HG02973 (cell line): ENCODE data around the gene IL1B.
A peak's percentile ranks its signal among the peaks of the same experiment; 100 is the strongest.

ENCODE experiments used
- ATAC-seq: cut with Tn5 transposase; IDR thresholded peaks from one replicate; pipeline ENCODE4 v1.9.1; 2021; ENCODE audit warnings: moderate library complexity; ENCODE audit not compliant: unreplicated experiment

Gene IL1B

DNA sequence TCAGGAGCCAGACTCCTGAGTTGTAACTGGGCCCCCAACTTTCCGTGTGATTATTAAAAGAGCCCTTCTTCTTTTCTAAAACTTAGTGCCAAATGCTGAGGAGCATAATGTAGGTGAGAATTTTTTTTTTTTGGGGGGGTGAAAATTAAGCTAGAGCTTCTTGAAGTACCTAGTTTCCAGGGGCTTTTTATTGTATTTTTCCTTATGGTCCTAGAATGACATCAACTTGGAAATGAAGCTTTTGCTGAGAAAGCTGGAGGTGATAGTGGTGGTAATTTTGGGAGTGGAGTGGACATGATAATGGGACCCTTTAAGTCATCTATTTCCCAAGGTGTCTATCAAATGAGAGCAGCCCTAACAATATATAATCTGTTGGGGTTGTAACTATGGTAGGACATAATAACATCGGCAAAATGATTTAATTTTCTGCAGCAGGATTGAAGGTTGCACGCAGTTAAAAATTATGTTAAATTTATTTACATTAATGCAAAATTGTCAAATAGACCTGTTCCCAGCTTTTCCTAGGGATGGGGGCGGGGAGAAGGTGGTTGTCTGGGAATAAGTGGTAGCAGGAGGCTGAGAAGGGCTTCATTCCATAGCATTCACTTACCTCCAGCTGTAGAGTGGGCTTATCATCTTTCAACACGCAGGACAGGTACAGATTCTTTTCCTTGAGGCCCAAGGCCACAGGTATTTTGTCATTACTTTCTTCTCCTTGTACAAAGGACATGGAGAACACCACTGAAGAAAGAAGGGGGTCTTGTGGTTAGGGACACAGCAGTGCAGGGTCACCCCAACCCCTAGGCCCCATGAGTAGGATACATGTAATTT, 5.7 kb downstream of the IL1B start:
- no peak for ATAC-seq

DNA sequence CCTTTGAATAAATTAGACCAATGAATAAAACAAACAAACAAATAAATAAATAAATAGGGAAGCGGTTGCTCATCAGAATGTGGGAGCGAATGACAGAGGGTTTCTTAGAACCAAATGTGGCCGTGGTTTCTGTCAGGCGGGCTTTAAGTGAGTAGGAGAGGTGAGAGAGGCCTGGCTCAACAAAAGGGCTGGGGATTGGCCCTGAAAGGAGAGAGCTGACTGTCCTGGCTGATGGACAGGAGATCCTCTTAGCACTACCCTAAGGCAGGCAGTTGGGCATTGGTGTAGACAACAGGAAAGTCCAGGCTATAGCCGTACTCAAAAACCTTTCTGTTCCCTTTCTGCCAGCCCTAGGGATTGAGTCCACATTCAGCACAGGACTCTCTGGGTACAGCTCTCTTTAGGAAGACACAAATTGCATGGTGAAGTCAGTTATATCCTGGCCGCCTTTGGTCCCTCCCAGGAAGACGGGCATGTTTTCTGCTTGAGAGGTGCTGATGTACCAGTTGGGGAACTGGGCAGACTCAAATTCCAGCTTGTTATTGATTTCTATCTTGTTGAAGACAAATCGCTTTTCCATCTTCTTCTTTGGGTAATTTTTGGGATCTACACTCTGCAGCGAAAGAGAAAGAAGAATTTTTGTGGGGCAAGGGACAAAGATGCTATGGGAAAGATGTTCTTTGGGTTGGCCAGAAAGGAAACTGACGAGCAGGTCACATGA, 6.5 kb downstream of the IL1B start:
- no peak for ATAC-seq

DNA sequence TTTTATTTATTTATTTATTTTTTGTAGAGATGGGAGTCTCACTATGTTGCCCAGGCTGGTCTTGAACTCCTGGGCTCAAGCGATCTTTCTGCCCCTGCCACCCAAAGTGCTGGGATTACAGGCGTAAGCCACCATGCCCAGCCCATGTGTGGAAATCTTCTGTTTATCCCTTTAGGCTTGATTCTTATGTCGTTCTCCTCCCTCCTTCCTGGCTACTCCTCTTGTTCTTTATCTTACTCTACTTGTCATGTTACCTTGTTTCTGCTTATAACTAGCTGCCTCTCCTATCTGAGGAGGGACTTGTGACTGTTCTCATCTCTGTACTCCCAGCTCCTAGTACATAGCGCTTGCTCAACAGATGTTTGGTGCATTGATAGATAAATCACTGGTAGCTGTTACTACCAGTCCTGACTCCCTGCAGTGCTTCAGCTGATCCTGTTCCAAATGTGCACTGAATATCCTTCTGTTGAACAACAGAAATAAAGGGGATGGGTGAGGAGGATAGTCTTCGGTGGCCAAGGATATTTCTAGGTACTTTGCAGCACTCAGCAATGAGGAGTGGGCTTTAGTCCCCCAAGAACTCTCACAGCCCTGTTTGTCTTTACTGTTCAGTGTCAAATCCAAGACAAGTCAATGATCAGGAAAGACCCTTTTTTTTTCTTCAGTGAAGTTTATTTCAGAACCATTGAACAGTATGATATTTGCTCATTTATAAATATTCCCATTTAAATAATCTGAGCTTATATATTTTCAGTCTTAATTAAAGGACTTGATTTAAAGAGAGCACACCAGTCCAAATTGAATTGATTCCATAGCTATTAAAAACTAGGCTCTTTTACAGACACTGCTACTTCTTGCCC, 7.2 kb downstream of the IL1B start:
- ATAC-seq, result no peak

DNA sequence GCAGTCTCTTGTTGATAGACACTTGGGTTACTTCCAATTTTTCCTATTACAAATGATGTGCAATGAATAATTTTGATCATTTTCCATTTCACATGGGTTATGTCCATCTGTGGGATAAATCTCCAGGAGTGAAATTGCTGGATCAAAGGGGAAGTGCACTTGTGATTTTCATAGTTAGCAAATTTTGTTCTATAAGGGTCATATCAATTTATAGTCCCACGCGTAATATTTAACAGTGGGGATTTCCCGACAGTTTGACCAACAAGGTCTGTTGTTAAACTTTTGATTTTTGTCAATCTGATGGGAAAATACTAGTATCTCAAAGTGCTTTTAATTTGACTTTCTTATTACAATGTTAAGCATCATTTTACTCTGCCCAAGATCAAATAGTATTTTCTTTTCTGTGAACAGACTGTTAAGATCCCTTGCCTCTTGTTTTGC, 8.3 kb downstream of the IL1B start:
- no peak for ATAC-seq

DNA sequence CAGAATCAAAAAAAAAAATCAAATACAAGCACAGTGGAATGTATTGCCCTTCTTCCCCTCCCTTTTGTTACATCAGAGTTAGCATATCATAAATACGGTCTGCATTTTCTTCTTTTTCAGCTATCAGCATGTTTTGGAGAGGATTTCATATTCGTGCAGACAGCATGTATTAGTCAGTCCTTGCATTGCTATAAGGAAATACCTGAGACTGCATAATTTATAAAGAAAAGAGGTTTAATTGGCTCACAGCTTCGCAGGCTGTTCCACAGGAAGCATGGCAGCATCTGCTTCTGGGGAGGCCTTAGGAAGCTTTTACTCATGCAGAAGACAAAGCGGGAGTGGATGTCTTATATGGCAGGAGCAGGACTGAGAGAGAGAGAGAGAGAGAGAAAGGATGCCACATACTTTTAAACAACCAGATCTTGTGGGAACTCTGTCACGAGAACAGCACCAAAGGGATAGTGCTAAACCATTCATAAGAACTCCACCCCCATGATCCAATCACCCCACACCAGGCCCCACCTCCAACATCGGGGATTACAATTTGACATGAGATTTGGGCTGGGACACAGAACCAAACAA, 8.9 kb downstream of the IL1B start:
- ATAC-seq, result no peak

DNA sequence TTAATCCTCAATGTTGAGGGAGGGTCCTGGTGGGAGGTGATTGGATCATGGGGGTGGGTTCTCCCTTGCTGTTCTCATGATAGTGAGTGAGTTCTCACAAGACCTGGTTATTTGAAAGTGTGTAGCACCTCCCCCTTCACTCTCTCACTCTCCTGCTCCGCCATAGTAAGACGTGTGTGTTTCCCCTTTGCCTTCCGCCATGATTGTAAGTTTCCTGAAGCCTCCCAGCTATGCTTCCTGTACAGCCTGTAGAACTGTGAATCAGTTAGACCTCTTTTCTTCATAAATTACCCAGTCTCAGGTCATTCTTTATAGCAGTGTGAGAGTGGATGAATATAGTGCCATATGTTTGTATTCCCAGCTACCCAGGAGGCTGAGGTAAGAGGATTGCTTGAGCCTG, 9.6 kb downstream of the IL1B start:
- ATAC-seq, result no peak

DNA sequence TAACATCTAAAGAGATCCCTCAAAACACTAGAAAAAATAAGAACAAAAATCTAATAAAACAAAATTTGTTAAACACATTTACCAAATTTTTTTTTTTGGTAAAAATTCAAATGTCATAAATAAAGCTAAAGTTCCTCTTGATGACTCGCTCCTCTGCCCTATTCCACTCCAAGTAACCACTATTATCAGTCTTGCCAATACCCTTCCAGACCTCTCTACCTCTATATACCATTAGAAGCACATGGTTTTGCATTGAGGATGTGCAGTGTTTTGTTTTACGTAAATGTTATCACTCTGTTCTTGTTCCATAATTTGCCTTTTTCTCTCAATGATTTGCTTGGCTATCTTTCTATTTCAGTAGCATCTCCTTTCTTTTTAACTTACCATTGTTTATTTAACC, 10.9 kb downstream of the IL1B start:
- ATAC-seq, result no peak

DNA sequence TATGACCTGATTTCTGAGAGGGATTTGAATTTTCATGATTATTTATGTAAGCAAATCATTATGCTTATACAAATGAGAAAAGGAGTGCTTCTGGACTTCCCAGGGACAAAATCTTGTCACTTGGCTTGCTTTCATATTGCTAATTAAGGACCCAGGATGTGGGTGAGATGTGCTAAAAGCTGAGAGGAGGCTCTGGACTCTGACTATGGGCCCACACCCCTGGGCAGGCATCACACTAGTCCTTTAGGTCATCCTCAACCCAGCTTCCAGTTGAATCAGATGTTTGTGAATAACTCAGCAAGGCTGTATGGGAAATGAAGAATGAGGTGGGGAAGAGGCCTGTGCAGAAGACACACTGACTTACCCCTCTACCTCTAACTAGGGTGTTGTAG, 11.9 kb downstream of the IL1B start:
- ATAC-seq, result no peak

DNA sequence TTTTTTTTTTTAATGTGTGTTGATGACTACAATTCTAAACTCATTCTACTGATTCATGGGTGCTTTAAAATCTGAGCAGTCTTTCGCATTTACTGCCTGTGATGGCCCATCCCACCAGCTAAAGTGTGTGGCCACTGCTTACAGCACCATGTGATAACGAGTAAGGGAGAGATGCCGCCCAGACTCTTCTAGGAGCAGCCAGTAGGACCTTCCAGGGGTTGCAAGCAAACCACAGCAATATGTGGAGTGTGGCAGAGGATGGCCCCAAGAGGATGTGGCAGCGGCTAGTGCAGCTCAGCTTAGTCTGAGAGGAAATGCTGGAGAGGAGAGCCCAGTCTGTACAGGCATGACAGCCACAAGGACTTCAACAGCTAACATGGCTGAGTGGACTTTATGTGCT, 14.9 kb downstream of the IL1B start:
- ATAC-seq, result no peak

DNA sequence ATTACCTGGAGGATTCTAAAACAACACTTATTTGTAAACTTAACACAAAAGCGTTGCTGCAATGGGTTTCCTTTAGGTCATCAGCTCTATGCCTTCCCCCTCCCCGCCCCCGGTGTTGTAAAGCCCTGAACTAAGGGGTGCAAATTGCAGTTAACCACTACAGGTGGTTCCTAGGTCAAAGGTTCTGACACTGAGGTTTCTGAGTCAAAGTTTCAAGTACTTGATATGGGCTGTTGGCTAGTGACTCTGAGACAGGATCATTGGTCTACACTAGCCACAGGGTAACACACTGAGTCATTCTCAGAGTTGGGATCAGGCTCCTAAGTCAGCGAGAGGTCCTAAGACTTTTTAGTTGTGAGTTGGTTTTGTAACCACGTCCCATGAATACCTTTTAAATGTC, 15.4 kb downstream of the IL1B start:
- peak; percentile 90 for ATAC-seq

DNA sequence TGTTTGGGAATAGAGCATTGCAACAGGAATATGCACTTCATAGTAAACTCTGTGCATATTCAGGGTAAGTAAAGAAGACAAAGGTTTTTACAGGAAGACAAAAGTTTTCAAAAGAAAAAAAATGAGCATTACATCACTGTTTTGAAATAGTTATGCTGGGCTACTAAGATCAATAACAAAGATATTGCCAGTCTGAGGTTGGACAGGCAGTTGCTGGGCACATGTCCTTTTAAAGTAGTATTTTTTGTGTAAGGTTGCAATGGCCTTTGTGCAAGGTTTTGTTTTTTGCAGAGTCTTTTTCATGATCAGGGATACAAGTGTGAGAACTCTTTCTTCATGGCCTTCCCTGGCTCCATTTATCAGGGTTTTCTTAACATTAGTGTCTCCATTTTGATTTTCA, 16.2 kb downstream of the IL1B start:
- no peak for ATAC-seq

DNA sequence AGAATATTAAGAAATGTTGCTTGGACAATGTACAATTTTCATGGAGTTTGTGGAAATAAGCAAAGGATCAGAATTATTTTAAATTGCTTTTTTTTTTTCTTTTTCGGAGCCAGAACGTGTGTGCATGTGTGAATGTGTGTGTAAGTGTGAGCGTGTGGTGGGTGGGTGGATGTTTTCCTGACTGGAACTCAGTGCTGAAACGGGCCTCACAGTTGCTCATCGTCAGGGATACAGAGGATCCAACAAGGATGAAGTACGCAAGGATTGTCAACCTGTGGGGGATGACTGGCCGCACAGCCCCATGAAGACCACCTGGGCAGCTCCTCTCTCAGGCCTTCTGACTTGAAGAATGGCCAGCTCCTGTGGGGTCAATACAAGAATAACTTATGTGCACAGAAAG, 17.5 kb downstream of the IL1B start:
- ATAC-seq, result no peak

DNA sequence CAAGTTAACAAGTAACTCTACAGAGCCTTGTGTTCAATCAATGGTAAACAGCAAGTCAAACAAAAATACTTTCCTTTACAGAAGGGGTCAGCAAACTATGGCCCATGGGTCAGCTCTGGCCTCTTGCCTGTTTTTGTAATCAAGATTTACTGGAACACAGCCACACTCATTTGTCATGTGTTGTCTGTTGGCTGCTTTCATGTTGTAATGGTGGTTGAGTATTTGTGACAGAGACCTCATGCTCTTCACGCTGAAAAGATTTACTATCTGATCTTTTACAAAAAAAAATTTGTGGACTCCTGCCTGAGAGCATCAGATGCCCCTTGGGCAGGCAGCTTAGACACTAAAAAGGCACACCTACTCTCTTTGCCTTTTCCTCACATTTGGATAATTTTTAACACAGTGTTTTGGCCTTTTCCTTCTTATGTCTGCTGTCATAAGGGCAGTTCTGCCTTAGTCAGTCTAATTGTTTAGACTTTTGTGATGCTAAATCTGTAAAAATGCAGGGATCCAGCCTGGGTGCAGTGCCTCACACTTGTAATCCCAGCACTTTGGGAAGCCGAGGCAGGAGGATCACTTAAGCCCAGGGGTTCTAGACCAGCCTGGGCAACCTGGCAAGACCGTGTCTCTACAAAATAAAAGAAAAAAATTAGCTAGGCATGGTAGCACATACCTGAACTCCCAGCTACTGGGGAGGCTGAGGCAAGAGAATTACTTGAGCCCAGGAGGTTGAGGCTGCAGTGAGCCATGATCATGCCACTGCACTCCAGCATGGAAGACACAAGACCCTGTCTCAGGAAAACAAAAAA, 18.3 kb downstream of the IL1B start:
- ATAC-seq, result no peak

DNA sequence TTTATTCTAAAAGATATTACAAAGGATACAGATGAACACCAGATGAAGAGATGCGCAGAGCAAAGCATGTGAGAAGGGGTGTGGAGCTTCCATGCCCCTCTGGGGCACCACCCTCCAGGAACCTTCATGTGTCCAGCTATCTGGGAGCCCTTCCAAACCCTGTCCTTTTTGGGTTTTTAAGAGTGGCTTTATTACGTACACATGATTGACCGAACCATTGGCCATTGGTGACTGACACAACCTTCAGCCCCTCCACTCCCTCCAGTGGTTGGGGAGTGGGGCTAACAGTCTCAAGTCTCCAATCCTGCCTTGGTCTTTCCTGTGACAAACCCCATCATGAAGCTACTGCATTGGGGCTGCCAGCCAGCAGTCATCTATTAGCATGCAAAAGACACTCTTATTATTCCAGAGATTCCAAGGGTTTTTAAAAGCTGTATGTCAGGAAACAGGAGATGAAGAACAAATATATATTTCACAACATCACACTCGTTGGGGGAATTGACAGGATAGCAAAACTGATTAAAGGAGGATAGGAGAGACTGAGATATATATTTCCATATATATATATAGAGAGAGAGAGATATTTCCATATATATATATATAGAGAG, 19.4 kb downstream of the IL1B start:
- no peak for ATAC-seq

DNA sequence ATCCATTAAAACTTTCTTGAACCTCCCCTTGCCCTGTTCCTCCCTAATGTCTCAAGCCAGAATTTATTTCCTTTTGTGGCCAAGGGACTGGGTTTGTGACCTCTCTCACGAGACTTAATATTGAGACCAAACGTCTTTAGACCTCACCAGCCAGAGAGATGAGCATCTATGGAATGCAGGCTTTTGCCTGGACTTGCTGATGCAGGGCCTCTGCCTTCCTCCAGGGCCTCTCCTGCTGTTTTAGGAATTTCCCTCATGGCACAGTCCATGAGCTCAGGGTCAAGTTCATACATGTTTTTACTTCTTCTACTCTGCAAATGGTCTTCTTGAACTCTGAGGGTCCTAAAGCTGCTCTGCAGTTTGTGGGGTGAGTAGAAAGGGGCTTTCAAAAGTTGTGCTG, 22.3 kb downstream of the IL1B start:
- no peak for ATAC-seq

DNA sequence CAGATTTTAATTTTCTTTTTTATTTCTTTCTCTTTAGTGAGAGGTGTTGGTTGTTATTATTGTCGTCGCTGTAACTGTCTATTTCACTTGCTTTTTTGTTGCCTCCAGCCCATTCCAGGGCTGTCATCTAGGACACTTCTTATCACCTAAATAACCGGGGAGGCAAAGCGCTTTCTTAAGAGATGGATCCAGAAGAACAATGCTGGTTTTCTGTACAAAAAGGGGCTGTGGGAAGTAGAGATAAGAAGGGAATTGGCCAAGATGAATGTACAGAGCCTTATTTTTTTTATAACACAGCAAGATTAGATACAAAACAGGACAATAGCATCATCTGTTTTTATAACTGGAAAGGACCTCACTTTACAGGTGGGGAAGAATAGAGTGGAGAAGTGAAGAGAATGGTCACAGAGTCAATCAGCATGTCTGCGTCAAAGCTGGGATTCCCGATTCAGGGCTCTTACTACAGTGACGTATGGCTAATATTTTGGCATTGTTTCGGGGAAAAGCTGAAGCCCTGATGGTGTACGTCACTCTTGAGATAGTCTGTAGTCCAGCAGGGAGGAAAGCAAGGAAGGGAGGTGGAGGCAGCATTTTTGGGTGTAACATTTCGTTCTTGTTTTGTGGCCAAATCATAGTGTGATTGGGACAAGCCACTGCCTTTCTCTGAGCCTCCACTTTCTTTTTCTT, 23.2 kb downstream of the IL1B start:
- ATAC-seq, result no peak

DNA sequence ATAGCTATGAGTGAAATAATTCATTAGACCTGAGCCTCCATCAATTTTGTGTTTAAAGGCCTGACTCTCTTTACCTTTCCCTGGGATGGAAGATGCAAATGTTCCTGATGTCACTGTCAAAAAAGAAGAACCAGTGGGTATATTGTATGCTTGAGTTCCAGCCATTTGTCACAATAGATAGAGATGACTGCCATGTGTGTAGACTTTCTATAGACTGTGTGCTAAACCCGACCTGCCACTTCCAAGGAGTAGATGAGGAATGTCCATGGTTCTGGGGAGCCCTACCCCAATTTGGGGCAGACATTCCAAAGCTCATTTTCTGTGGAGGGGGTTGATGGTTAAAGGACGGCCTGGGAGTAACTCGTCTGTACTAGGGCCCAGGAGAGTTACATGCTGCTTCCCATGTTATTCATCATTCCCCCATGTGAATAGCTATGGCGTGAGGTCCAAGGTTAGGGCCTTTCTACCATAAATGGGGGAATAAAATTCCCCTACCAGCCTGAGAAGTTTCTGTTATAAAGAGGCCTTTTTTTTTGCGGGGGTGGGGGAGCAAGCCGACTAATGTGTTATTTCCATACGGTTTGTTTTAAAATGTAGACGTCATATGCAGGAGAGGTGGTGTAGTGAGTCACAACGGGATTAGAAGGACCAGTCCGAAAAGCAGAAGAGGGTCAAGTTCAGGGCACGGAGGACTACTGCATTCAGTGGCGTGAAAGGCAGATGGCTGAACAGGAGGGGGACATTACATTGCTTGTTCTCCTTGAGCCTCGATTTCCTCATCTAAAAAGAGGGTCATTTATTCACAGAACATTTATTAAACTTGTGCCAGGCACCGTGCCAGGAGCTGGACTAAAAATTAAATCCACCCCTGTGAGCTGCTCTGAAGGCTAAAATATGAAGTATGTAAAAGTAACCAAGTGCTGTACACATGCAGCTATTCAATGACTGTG, 24.0 kb downstream of the IL1B start:
- ATAC-seq, result no peak

DNA sequence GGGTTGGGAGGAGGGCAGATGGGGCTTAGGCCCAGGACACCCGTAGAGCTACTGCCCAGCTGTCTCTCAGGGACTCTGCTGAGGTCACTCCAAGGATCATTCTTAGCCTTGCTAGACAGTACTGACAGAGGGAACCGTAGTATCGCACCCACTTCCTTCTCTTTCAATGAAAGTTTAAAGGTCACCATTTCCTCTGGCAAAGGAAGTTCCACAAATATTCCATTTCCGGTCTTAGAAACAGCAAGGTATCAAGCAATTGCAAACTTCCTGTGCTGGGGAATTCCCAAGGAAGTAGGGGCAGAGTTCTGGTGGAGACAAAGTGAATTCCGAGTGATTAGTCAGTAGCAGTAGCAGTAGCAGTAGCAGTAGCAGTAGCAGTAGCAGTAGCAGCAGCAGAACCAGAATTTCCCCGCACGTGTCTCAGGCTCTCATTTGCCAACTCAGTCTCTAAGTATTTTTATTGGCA, 24.7 kb downstream of the IL1B start:
- no peak for ATAC-seq
